HG03432 (cell line): ENCODE results near the gene CFL1.

Source experiments
- ATAC-seq: cut with Tn5 transposase; IDR thresholded peaks from one replicate; pipeline ENCODE4 v1.9.1; 2021; ENCODE audit warnings: mild to moderate bottlenecking, moderate library complexity; ENCODE audit not compliant: unreplicated experiment

CFL1 gene

GRCh38 chr11:65809496-65809895 lies 48.5 kb downstream of the CFL1 start:
- ATAC-seq, result no peak

GRCh38 chr11:65808744-65809341 lies 49.1 kb downstream of the CFL1 start:
- no peak for ATAC-seq

- no peak for ATAC-seq
Measured at GRCh38 chr11:65806979-65807378, 51.0 kb downstream of the CFL1 start.
